Measurements from ENCODE around the gene PXN. TPM values are rescaled to one million over a fixed set of nuclear protein-coding genes. Genes with fewer than 3 reads are reported as not detected.

The PXN gene
- total and polyA plus RNA-seq, 8 donors: 20.9 to 59.0 (median 29.4) TPM

DNA sequence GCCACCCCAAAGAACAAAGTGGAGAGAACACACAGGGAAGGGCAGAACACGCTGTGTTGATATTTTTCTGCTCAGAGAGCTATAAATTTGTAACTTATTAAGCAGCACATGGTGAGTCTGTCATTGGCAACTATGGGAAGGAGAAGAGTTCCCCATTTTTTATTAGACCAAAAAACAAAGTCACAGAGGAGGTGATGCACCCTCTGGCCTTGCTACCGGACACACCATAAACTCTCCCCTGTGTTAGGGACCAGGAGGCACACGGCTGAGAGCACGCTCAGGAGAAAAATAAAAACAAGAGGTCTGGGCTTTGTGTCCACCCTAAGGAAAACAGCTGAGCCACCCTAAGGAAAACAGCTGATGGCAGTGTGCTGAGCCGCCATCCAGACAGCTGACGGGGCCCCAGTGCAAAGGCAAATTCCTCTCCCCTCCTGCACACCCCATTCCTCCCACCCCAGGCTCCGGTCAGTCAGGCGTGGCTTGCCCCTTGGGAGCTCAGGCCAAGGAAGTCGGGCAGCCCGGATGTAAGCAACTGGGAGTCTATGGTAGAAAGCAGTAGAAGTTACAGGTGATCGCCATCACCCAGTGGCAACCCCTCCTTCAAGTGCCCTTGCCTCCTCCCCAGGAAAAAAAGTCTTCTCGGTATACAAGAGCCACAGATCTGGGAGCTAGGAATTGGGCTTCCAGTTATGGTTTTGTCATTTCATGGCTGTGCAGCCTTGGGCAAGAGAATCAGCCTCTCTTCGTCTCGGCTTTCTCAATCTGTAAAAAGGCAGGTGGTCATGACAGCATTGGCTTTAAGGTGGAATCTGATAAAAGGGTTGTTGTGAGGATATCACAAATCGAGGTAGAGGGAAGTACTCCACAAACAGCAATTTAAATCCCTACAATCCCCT lies 2.4 kb downstream of the PXN start:
- WGBS, 2 donors: 29 to 30% methylated on average over 15 of the region's 15 CpGs
- H3K4me1 ChIP-seq: peaks cover 0 to 27% (median 14%) of the 10 kb centered on the region in 3 donors
- peak overlapping the region; percentile 39 to 77 (median 58) for H3K27ac ChIP-seq
- no peaks in the 10 kb centered on the region for H3K9me3 ChIP-seq
- peak overlapping the region in 2 of 4 donors; percentile 78 to 91 for H3K4me3 ChIP-seq
- FAIRE-seq (no peak), ATAC-seq (peak in 3 of 4 donors; percentile 4 to 5 (median 5)), DNase-seq (peak in 1 of 6 donors; percentile 70)
- no peaks in the 10 kb centered on the region for H3K36me3 ChIP-seq
- intact Hi-C loops (cut with DNase I): loop anchor here (5.0 to 10.0 kb wide), 2 partner anchors 36 to 48 kb away; no protein-coding TSS in a partner anchor
- TF ChIP-seq, protein P1, sequence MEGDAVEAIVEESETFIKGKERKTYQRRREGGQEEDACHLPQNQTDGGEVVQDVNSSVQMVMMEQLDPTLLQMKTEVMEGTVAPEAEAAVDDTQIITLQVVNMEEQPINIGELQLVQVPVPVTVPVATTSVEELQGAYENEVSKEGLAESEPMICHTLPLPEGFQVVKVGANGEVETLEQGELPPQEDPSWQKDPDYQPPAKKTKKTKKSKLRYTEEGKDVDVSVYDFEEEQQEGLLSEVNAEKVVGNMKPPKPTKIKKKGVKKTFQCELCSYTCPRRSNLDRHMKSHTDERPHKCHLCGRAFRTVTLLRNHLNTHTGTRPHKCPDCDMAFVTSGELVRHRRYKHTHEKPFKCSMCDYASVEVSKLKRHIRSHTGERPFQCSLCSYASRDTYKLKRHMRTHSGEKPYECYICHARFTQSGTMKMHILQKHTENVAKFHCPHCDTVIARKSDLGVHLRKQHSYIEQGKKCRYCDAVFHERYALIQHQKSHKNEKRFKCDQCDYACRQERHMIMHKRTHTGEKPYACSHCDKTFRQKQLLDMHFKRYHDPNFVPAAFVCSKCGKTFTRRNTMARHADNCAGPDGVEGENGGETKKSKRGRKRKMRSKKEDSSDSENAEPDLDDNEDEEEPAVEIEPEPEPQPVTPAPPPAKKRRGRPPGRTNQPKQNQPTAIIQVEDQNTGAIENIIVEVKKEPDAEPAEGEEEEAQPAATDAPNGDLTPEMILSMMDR (IDR thresholded peaks at IDR 0.05): no peak
- H3K27me3 ChIP-seq: no peaks in the 10 kb centered on the region

- FAIRE-seq: no peak
Measured at GRCh38 chr12:120261951-120262851, 3.3 kb downstream of the PXN start.

GRCh38 chr12:120260607-120261006 lies 4.9 kb downstream of the PXN start:
- 93 to 97% methylated on average over 5 of the region's 5 CpGs for WGBS, 2 donors
- no peak for DNase-seq
- Histone ChIP-seq H3K27me3 (no peaks in the 10 kb centered on the region), H3K4me1 (peaks cover 3 to 40% (median 23%) of the 10 kb centered on the region in 3 donors), H3K36me3 (no peaks in the 10 kb centered on the region), H3K9me3 (no peaks in the 10 kb centered on the region), H3K4me3 (no peak overlapping the region), H3K27ac (no peak overlapping the region)
- intact Hi-C loops (cut with DNase I): loop anchor here (5.0 to 10.0 kb wide), 2 partner anchors 33 to 46 kb away; no protein-coding TSS in a partner anchor
- no peak for ATAC-seq
- TF ChIP-seq, protein P1 (IDR thresholded peaks at IDR 0.05): no peak
- FAIRE-seq: no peak

More at GRCh38 chr12:120261951-120262851, 3.3 kb downstream of the PXN start:
- 72 to 76% methylated on average over 10 of the region's 10 CpGs for WGBS, 2 donors
- Histone ChIP-seq H3K9me3 (no peaks in the 10 kb centered on the region), H3K4me3 (peak overlapping the region in 1 of 4 donors; percentile 78), H3K36me3 (no peaks in the 10 kb centered on the region), H3K27ac (peak overlapping the region in 3 of 4 donors; percentile 56 to 77 (median 59)), H3K27me3 (no peaks in the 10 kb centered on the region), H3K4me1 (peaks cover 0 to 31% (median 16%) of the 10 kb centered on the region in 3 donors)
- no peak for ATAC-seq
- intact Hi-C loops (cut with DNase I): loop anchor here (5.0 to 10.0 kb wide), 2 partner anchors 35 to 47 kb away; no protein-coding TSS in a partner anchor
- TF ChIP-seq, protein P1 (IDR thresholded peaks at IDR 0.05): no peak
- DNase-seq: no peak

DNA sequence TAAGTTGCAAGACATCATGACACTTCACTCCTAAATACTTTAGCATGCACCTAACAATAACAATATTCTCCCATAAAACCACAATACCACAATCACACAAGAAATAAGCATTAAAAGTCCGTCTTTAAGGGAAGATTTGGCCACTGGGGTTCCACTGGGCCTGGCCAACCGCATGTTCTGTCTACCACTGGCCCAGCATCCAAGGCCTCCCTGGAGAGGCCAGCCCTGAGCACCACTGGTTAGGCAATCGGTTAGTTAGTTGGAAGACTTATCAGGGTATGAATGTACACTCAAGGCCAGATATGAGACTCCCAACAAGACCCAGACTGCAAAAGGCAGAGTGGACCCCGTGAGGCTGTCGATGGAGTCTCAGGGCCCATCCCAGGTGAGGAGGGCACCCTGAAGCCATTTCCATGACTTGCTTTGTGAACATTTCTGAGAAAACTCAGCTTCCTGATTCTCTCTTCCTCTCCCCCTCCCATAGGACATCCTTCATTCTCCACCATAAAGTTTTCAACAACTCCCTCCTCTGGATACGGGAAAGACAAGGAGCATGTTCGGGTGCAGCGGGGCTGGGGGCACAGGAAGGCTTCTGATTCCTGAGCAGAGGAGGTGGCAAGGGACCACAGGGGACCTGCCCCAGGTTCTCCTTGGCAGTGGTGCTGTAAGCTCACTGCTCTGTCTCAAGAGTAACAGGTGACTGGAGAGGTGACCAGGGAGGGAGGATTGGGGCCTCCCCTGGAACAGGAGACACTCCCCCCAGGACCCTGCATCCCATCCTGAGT lies 5.9 kb downstream of the PXN start:
- Histone ChIP-seq H3K27ac (no peak overlapping the region), H3K4me1 (peaks cover 8 to 47% (median 23%) of the 10 kb centered on the region in 3 donors), H3K27me3 (no peaks in the 10 kb centered on the region), H3K9me3 (no peaks in the 10 kb centered on the region), H3K36me3 (no peaks in the 10 kb centered on the region), H3K4me3 (no peak overlapping the region)
- no peak for FAIRE-seq
- TF ChIP-seq, protein P1 (IDR thresholded peaks at IDR 0.05): no peak
- peak in 1 of 4 donors; percentile 20 for ATAC-seq
- intact Hi-C loops (cut with DNase I): loop anchor here (5.0 to 10.0 kb wide), 2 partner anchors 32 to 45 kb away; no protein-coding TSS in a partner anchor
- DNase-seq: no peak
- 71 to 75% methylated on average over 8 of the region's 8 CpGs for WGBS, 2 donors
